ENCODE results near the gene DIAPH3.

The DIAPH3 gene

GRCh38 chr13:59702269-59702668, 461.5 kb downstream of the DIAPH3 start:
- DNase-seq = no peak

- DNase-seq = no peak
These were observed 462.5 kb downstream of the DIAPH3 start for GRCh38 chr13:59701261-59701660.

- DNase-seq = no peak
These were observed 463.4 kb downstream of the DIAPH3 start for GRCh38 chr13:59700281-59700680.

- DNase-seq = no peak
These were observed 467.5 kb downstream of the DIAPH3 start for GRCh38 chr13:59696271-59696670.

- no peak for DNase-seq
These were observed 472.1 kb downstream of the DIAPH3 start for GRCh38 chr13:59691501-59692066.

GRCh38 chr13:59690857-59691500, 472.7 kb downstream of the DIAPH3 start:
- DNase-seq = no peak

GRCh38 chr13:59689057-59689456, 474.7 kb downstream of the DIAPH3 start:
- DNase-seq = no peak

- DNase-seq = no peak
These were observed 476.8 kb downstream of the DIAPH3 start for GRCh38 chr13:59686798-59687394.

- no peak for DNase-seq
These were observed 479.6 kb downstream of the DIAPH3 start for GRCh38 chr13:59684105-59684504.

- DNase-seq = no peak
These were observed 482.0 kb downstream of the DIAPH3 start for GRCh38 chr13:59681636-59682311.

GRCh38 chr13:59680429-59681024, 483.2 kb downstream of the DIAPH3 start:
- peak; percentile 8 for DNase-seq

- no peak for DNase-seq
These were observed 484.5 kb downstream of the DIAPH3 start for GRCh38 chr13:59679254-59679653.

- no peak for DNase-seq
These were observed 485.5 kb downstream of the DIAPH3 start for GRCh38 chr13:59677966-59678814.

- no peak for DNase-seq
These were observed 486.3 kb downstream of the DIAPH3 start for GRCh38 chr13:59677430-59677829.

- DNase-seq = no peak
These were observed 489.1 kb downstream of the DIAPH3 start for GRCh38 chr13:59674616-59675015.

- DNase-seq = no peak
These were observed 490.4 kb downstream of the DIAPH3 start for GRCh38 chr13:59673286-59673685.

- no peak for DNase-seq
These were observed 491.3 kb downstream of the DIAPH3 start for GRCh38 chr13:59672445-59672844.

- DNase-seq = no peak
These were observed 491.8 kb downstream of the DIAPH3 start for GRCh38 chr13:59671881-59672280.

GRCh38 chr13:59666504-59666903, 497.2 kb downstream of the DIAPH3 start:
- DNase-seq = no peak

- DNase-seq = no peak
These were observed 498.0 kb downstream of the DIAPH3 start for GRCh38 chr13:59665732-59666131.

GRCh38 chr13:59665184-59665583, 498.5 kb downstream of the DIAPH3 start:
- no peak for DNase-seq

- DNase-seq = no peak
These were observed 499.1 kb downstream of the DIAPH3 start for GRCh38 chr13:59664586-59664985.

- DNase-seq = no peak
These were observed 500.0 kb downstream of the DIAPH3 start for GRCh38 chr13:59663707-59664106.
